ENCODE data around the gene PRSS23. TPM values are rescaled to one million over a fixed set of nuclear protein-coding genes. Genes with fewer than 3 reads are reported as not detected.

Gene PRSS23
- total and polyA plus RNA-seq, 12 donors, result 3.3 to 32.9 (median 7.4) TPM

DNA sequence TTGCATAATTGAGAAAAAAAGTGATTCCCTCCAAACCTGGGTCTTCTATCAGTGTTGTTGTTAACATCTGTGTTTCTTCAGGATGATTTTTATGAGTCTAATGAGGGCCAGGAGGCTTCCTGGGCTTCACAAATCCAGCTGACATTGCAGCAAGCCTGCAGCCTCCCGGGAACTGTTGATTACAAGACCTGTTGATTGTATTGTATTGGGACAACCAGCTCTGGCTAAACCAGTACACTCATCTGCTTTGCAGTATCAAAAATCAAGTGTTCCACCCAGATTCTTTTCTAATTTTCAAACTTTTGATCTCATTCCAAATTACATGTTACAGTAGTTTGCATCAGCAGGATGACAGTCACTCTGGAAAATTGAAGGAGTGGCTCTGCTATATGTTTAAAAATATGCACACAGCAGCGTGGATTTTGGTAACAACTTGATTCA, 16.1 kb upstream of the PRSS23 start:
- intact Hi-C loops (cut with DNase I), result loop anchor here in 1 of 10 donors (5.0 kb wide), 1 partner anchor 37 kb away; no protein-coding TSS in a partner anchor
- TF ChIP-seq, protein P1, sequence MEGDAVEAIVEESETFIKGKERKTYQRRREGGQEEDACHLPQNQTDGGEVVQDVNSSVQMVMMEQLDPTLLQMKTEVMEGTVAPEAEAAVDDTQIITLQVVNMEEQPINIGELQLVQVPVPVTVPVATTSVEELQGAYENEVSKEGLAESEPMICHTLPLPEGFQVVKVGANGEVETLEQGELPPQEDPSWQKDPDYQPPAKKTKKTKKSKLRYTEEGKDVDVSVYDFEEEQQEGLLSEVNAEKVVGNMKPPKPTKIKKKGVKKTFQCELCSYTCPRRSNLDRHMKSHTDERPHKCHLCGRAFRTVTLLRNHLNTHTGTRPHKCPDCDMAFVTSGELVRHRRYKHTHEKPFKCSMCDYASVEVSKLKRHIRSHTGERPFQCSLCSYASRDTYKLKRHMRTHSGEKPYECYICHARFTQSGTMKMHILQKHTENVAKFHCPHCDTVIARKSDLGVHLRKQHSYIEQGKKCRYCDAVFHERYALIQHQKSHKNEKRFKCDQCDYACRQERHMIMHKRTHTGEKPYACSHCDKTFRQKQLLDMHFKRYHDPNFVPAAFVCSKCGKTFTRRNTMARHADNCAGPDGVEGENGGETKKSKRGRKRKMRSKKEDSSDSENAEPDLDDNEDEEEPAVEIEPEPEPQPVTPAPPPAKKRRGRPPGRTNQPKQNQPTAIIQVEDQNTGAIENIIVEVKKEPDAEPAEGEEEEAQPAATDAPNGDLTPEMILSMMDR (IDR thresholded peaks at IDR 0.05), result no peak
- DNase-seq (no peak), ATAC-seq (no peak)
- no peak overlapping the region for H3K27ac ChIP-seq
- no peak overlapping the region for H3K4me3 ChIP-seq
- 59 to 78% methylated on average over 2 of the region's 2 CpGs for WGBS, 2 donors
- no peaks in the 10 kb centered on the region for H3K4me1 ChIP-seq
- H3K27me3 ChIP-seq, result peaks cover 0 to 3% (median 0%) of the 10 kb centered on the region in 7 donors
- no peaks in the 10 kb centered on the region for H3K9me3 ChIP-seq
- H3K36me3 ChIP-seq, result no peaks in the 10 kb centered on the region

DNA sequence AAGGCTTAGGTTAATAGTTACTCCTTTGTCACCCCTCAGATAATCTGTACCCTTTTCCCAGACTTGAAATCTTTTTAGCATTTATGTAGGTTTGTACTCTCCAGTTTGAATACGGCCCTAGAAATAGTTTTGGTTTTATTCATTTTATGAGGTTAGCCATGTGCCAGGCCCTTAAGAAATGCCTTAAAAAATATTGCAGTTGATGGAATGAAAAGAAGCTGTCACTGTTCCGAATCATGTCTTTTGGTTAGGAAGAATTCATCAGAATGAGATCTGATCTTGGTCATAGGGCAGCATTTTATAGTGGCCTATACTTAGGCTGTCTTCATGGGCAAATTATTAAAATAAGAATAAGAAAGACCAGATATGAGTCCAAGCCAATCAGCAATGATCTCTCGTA, 14.8 kb upstream of the PRSS23 start:
- H3K9me3 ChIP-seq, result no peaks in the 10 kb centered on the region
- no peaks in the 10 kb centered on the region for H3K27me3 ChIP-seq
- H3K4me3 ChIP-seq, result no peak overlapping the region
- intact Hi-C loops (cut with DNase I), result no loop called here
- no peaks in the 10 kb centered on the region for H3K36me3 ChIP-seq
- no peak overlapping the region for H3K27ac ChIP-seq
- TF ChIP-seq, protein P1 (IDR thresholded peaks at IDR 0.05), result no peak
- DNase-seq (no peak), ATAC-seq (no peak)
- 77 to 93% methylated on average over 3 of the region's 3 CpGs for WGBS, 2 donors
- no peaks in the 10 kb centered on the region for H3K4me1 ChIP-seq

DNA sequence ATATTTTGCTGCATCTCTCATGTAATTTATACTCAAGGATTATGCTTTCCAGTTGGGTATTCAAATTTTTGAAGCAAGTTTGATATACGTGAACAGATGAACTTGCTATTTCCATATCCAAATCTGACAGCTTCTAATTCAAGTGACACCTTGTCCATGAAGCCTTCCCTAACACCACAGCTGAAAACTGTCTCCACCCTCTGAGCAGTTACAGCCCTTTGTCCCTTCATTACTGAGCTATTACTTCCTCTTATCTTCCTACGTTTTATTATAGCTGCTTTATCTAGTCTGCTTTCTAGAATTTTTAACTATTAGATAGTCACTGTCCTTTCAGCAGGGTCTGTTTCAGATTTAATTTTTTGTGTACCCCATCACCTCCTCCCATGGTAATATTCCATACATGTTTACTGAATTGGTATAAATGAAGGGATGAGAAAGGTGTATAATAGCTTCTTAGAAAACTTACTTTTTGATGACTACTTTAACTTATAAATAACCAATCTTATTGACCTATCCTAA, 13.3 kb upstream of the PRSS23 start:
- Histone ChIP-seq H3K4me3 (no peak overlapping the region), H3K27me3 (no peaks in the 10 kb centered on the region), H3K36me3 (no peaks in the 10 kb centered on the region), H3K9me3 (no peaks in the 10 kb centered on the region), H3K27ac (no peak overlapping the region), H3K4me1 (no peaks in the 10 kb centered on the region)
- ATAC-seq, result no peak
- intact Hi-C loops (cut with DNase I), result no loop called here
- TF ChIP-seq, protein P1 (IDR thresholded peaks at IDR 0.05), result no peak
- DNase-seq, result no peak
- WGBS, 2 donors, result 48% methylated on average over 2 of the region's 2 CpGs

DNA sequence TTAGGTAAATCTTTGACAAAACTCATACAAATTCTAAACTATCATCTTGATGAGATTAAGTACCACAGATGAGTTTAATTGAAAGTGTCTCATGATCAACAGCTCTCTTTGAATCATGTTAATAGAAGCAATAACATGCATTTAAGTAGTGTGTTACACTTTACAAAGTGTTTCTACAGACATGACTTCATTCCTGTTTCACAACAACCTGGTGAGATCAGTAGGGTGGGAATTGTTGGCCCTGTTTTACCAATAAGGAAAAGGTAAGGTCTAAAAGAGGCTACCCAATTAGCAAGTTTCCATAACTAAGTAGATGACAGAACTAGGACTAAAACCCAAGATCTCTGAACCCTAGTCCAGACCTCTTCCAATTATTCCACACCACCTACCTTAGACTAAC, 12.7 kb upstream of the PRSS23 start:
- TF ChIP-seq, protein P1 (IDR thresholded peaks at IDR 0.05), result no peak
- Histone ChIP-seq H3K9me3 (no peaks in the 10 kb centered on the region), H3K4me3 (no peak overlapping the region), H3K4me1 (no peaks in the 10 kb centered on the region), H3K36me3 (no peaks in the 10 kb centered on the region), H3K27me3 (no peaks in the 10 kb centered on the region), H3K27ac (no peak overlapping the region)
- DNase-seq (no peak), ATAC-seq (no peak)
- intact Hi-C loops (cut with DNase I), result no loop called here
